ENCODE results near the gene LPP.

LPP gene

DNA sequence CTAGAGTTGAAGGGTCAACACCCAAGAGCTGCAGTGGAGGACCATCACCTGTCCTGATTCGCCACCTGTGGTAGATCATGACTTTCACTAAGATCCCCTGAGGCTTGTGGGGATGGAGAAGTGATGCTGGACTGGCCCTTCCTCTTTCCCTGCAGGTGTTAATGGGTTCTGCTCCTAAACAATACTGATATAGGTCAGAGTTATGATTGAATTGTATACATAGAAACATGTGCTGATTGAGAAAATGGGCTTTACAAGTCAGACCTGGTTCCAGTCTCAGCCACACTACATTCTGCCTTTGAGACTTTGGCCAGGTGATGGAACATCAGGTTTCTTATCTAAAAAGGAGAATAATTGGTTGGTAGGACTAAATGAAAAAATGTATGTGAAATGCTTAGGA lies 598.9 kb downstream of the LPP start:
- Histone ChIP-seq H3K9me3 (ENCODE audit: control insufficient read depth, low read depth, low read length) (no peaks in the 10 kb centered on the region), H3K27ac (ENCODE audit: low read length) (no peak overlapping the region), H3K4me3 (ENCODE audit: low read length) (no peak overlapping the region), H3K27me3 (ENCODE audit: control insufficient read depth, insufficient read depth, low read length) (no peaks in the 10 kb centered on the region), H3K4me1 (ENCODE audit: control insufficient read depth, low read depth, low read length) (no peaks in the 10 kb centered on the region), H3K36me3 (ENCODE audit: control insufficient read depth, low read depth, low read length) (no peaks in the 10 kb centered on the region), H3K9ac (ENCODE audit: low read length) (no peak overlapping the region)

- H3K27me3 ChIP-seq (ENCODE audit: control insufficient read depth, insufficient read depth, low read length) = no peaks in the 10 kb centered on the region
- H3K4me3 ChIP-seq (ENCODE audit: low read length) = no peak overlapping the region
- H3K9ac ChIP-seq (ENCODE audit: low read length) = no peak overlapping the region
- H3K36me3 ChIP-seq (ENCODE audit: control insufficient read depth, low read depth, low read length) = no peaks in the 10 kb centered on the region
- no peak overlapping the region for H3K27ac ChIP-seq (ENCODE audit: low read length)
- H3K4me1 ChIP-seq (ENCODE audit: control insufficient read depth, low read depth, low read length) = no peaks in the 10 kb centered on the region
- no peaks in the 10 kb centered on the region for H3K9me3 ChIP-seq (ENCODE audit: control insufficient read depth, low read depth, low read length)
Observed at GRCh38 chr3:188754267-188754666, 600.3 kb downstream of the LPP start.

GRCh38 chr3:188756241-188756640 lies 602.3 kb downstream of the LPP start:
- Histone ChIP-seq H3K36me3 (ENCODE audit: control insufficient read depth, low read depth, low read length) (no peaks in the 10 kb centered on the region), H3K9me3 (ENCODE audit: control insufficient read depth, low read depth, low read length) (no peaks in the 10 kb centered on the region), H3K4me1 (ENCODE audit: control insufficient read depth, low read depth, low read length) (no peaks in the 10 kb centered on the region), H3K9ac (ENCODE audit: low read length) (no peak overlapping the region), H3K4me3 (ENCODE audit: low read length) (no peak overlapping the region), H3K27ac (ENCODE audit: low read length) (no peak overlapping the region), H3K27me3 (ENCODE audit: control insufficient read depth, insufficient read depth, low read length) (no peaks in the 10 kb centered on the region)

DNA sequence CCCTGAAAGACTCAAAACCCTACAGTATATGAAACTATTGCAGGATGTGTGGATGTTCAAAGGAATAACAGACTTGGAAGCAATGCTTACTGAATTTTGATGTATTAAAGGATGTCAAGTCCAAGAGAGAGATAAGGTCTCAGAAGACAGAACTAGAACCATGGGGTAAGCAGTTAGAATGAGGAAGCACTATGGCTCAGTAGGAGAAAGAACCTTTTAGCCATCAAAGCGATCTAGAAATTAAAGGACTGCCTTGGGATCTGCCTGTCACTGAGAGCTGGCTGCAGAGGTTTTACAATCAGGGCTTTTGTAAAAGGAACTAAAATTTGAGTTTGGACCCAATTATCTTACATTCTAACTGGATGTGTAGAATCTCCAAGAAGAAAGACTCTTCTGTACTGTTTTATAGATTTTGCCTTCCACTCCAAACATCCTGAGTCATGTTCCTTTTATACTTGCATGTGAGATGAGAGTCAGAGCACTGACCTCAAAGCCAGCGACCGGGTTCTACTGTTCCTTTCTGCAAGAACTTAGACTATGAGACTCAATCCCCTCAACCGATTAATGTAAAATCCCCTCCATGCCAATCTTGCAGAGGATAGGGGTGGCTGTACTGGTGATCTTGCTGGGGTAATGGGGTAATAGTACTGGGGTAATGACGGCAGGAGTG lies 605.5 kb downstream of the LPP start:
- Histone ChIP-seq H3K27ac (ENCODE audit: low read length) (no peak overlapping the region), H3K9ac (ENCODE audit: low read length) (no peak overlapping the region), H3K36me3 (ENCODE audit: control insufficient read depth, low read depth, low read length) (no peaks in the 10 kb centered on the region), H3K9me3 (ENCODE audit: control insufficient read depth, low read depth, low read length) (no peaks in the 10 kb centered on the region), H3K27me3 (ENCODE audit: control insufficient read depth, insufficient read depth, low read length) (no peaks in the 10 kb centered on the region), H3K4me3 (ENCODE audit: low read length) (no peak overlapping the region), H3K4me1 (ENCODE audit: control insufficient read depth, low read depth, low read length) (no peaks in the 10 kb centered on the region)

GRCh38 chr3:188760408-188760807 lies 606.5 kb downstream of the LPP start:
- H3K36me3 ChIP-seq (ENCODE audit: control insufficient read depth, low read depth, low read length) = no peaks in the 10 kb centered on the region
- no peak overlapping the region for H3K4me3 ChIP-seq (ENCODE audit: low read length)
- H3K27me3 ChIP-seq (ENCODE audit: control insufficient read depth, insufficient read depth, low read length) = no peaks in the 10 kb centered on the region
- no peaks in the 10 kb centered on the region for H3K4me1 ChIP-seq (ENCODE audit: control insufficient read depth, low read depth, low read length)
- H3K9me3 ChIP-seq (ENCODE audit: control insufficient read depth, low read depth, low read length) = no peaks in the 10 kb centered on the region
- no peak overlapping the region for H3K27ac ChIP-seq (ENCODE audit: low read length)
- H3K9ac ChIP-seq (ENCODE audit: low read length) = no peak overlapping the region

DNA sequence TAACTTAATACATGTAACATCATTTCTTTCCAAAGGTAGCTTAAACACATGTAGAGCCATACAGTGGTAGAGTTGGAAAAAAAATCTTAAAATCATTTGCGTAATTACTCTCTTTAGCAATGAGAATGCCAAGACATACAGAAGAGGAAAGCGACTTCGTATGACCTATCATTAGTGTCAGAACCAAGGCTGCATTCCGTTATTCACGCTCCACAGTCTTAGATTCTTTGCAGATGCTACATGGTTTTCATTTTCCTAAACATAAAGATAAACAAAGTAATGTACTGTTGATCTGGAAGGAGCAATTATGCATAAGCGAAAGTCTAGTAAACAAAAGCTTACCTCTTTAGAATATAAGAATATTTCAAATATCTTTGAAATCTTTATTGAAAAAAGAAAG lies 607.5 kb downstream of the LPP start:
- Histone ChIP-seq H3K27ac (ENCODE audit: low read length) (no peak overlapping the region), H3K36me3 (ENCODE audit: control insufficient read depth, low read depth, low read length) (no peaks in the 10 kb centered on the region), H3K4me1 (ENCODE audit: control insufficient read depth, low read depth, low read length) (no peaks in the 10 kb centered on the region), H3K4me3 (ENCODE audit: low read length) (no peak overlapping the region), H3K27me3 (ENCODE audit: control insufficient read depth, insufficient read depth, low read length) (no peaks in the 10 kb centered on the region), H3K9me3 (ENCODE audit: control insufficient read depth, low read depth, low read length) (no peaks in the 10 kb centered on the region), H3K9ac (ENCODE audit: low read length) (no peak overlapping the region)

GRCh38 chr3:188761964-188762363 lies 608.0 kb downstream of the LPP start:
- Histone ChIP-seq H3K4me3 (ENCODE audit: low read length) (no peak overlapping the region), H3K27ac (ENCODE audit: low read length) (no peak overlapping the region), H3K9me3 (ENCODE audit: control insufficient read depth, low read depth, low read length) (no peaks in the 10 kb centered on the region), H3K4me1 (ENCODE audit: control insufficient read depth, low read depth, low read length) (no peaks in the 10 kb centered on the region), H3K27me3 (ENCODE audit: control insufficient read depth, insufficient read depth, low read length) (no peaks in the 10 kb centered on the region), H3K36me3 (ENCODE audit: control insufficient read depth, low read depth, low read length) (no peaks in the 10 kb centered on the region), H3K9ac (ENCODE audit: low read length) (no peak overlapping the region)

DNA sequence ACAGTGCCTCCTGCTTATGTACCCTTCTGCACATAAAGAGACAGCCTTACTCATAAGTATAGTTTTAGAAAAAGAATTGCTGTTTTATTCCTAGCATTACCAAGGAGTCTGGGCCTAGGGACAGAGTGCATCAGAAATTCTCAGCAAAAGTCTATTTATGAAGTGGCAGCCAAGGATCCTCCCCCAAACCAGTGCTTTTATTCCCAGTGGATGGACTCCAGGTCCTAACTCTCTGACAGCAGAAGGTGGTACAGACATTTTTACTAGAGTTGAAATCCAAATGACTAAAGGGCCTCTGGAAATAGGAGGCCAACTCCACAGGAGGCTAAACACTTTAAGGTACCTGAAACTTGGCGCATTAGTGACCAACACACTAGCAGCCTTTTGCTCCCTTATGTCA lies 610.7 kb downstream of the LPP start:
- Histone ChIP-seq H3K4me3 (ENCODE audit: low read length) (no peak overlapping the region), H3K9ac (ENCODE audit: low read length) (no peak overlapping the region), H3K4me1 (ENCODE audit: control insufficient read depth, low read depth, low read length) (no peaks in the 10 kb centered on the region), H3K27me3 (ENCODE audit: control insufficient read depth, insufficient read depth, low read length) (no peaks in the 10 kb centered on the region), H3K27ac (ENCODE audit: low read length) (no peak overlapping the region), H3K36me3 (ENCODE audit: control insufficient read depth, low read depth, low read length) (no peaks in the 10 kb centered on the region), H3K9me3 (ENCODE audit: control insufficient read depth, low read depth, low read length) (no peaks in the 10 kb centered on the region)

DNA sequence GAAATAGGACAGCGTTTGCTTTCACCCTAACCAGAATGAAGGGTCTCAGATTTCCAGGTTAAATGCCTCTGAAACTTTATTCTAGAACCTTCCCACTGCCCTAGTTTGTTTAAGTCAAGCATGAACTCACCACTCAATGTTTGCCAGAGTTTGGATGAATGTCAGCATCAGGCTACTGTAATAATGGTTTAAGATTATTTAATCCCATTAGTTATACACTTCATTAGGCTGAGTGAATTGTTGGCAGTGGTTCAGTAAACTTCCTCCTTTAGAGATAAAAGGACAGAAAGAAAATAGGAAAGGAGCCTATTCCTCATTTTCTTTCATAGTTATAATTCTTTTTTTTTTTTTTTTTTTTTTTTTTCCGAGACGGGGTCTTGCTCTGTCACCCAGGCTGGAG lies 615.9 kb downstream of the LPP start:
- H3K27me3 ChIP-seq (ENCODE audit: control insufficient read depth, insufficient read depth, low read length) = no peaks in the 10 kb centered on the region
- H3K27ac ChIP-seq (ENCODE audit: low read length) = no peak overlapping the region
- H3K9ac ChIP-seq (ENCODE audit: low read length) = no peak overlapping the region
- no peaks in the 10 kb centered on the region for H3K9me3 ChIP-seq (ENCODE audit: control insufficient read depth, low read depth, low read length)
- no peaks in the 10 kb centered on the region for H3K36me3 ChIP-seq (ENCODE audit: control insufficient read depth, low read depth, low read length)
- no peak overlapping the region for H3K4me3 ChIP-seq (ENCODE audit: low read length)
- no peaks in the 10 kb centered on the region for H3K4me1 ChIP-seq (ENCODE audit: control insufficient read depth, low read depth, low read length)

DNA sequence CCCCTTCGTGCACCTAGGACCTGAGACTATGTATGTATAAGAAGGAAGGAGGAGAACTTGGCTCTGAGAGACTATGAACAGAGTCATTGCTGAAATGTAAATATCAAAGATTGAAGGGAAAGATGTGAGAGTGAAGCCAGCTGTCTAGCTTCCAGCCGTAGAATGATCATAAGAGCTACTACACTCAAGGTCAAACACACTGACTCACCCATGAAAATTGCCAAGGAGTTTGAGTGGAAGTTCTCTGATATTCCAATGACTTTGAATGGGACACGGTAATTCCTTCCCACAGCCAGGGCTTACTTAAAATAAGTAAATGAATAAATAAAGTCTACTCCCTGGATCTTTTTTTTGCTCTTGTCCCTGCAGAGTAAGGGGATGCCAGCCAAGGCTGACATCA lies 618.9 kb downstream of the LPP start:
- Histone ChIP-seq H3K9me3 (ENCODE audit: control insufficient read depth, low read depth, low read length) (no peaks in the 10 kb centered on the region), H3K9ac (ENCODE audit: low read length) (no peak overlapping the region), H3K27me3 (ENCODE audit: control insufficient read depth, insufficient read depth, low read length) (no peaks in the 10 kb centered on the region), H3K27ac (ENCODE audit: low read length) (no peak overlapping the region), H3K36me3 (ENCODE audit: control insufficient read depth, low read depth, low read length) (no peaks in the 10 kb centered on the region), H3K4me1 (ENCODE audit: control insufficient read depth, low read depth, low read length) (peaks cover 7% of the 10 kb centered on the region), H3K4me3 (ENCODE audit: low read length) (no peak overlapping the region)

GRCh38 chr3:188775412-188775811 lies 621.5 kb downstream of the LPP start:
- no peak overlapping the region for H3K4me3 ChIP-seq (ENCODE audit: low read length)
- peaks cover 7% of the 10 kb centered on the region for H3K4me1 ChIP-seq (ENCODE audit: control insufficient read depth, low read depth, low read length)
- H3K9me3 ChIP-seq (ENCODE audit: control insufficient read depth, low read depth, low read length) = no peaks in the 10 kb centered on the region
- no peaks in the 10 kb centered on the region for H3K27me3 ChIP-seq (ENCODE audit: control insufficient read depth, insufficient read depth, low read length)
- no peaks in the 10 kb centered on the region for H3K36me3 ChIP-seq (ENCODE audit: control insufficient read depth, low read depth, low read length)
- no peak overlapping the region for H3K9ac ChIP-seq (ENCODE audit: low read length)
- no peak overlapping the region for H3K27ac ChIP-seq (ENCODE audit: low read length)

DNA sequence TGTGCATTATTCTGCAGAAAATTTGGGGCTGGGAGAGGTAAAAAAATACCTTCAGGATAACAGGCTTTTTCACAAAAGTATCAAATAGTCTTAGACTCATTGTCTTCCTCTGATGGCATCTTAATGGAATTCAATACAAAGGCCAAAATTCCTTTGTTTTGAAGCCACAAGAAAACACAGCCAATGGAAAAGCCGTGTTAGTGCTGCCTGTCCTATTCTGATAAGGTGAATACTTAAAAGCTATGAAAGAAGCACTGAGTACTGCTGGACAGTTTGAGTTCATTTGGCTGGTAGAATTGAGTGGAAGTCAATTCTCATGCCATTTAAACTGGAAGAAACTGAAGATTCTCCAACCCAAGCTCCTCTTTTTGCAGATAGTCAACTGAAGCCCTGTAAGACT lies 622.5 kb downstream of the LPP start:
- H3K36me3 ChIP-seq (ENCODE audit: control insufficient read depth, low read depth, low read length) = no peaks in the 10 kb centered on the region
- H3K4me3 ChIP-seq (ENCODE audit: low read length) = no peak overlapping the region
- no peak overlapping the region for H3K27ac ChIP-seq (ENCODE audit: low read length)
- no peaks in the 10 kb centered on the region for H3K9me3 ChIP-seq (ENCODE audit: control insufficient read depth, low read depth, low read length)
- H3K9ac ChIP-seq (ENCODE audit: low read length) = no peak overlapping the region
- peaks cover 7% of the 10 kb centered on the region for H3K4me1 ChIP-seq (ENCODE audit: control insufficient read depth, low read depth, low read length)
- no peaks in the 10 kb centered on the region for H3K27me3 ChIP-seq (ENCODE audit: control insufficient read depth, insufficient read depth, low read length)

All from iPS-18a (cell line).